Right lobe of liver (tissue), 6 donors: ENCODE data around the gene RANBP3. TPM values are rescaled to one million over a fixed set of nuclear protein-coding genes. Genes with fewer than 3 reads are reported as not detected.

Source experiments
- ATAC-seq, 4 donors: fragments of 200-7000 bp; cut with Tn5 transposase; one replicate each; pipeline ENCODE4 v1.9.1; 2020; ENCODE audit warnings: mild to moderate bottlenecking in 4 of 4, moderate library complexity in 4 of 4
- DNase-seq, 3 donors: peaks; one replicate each; pipeline ENCODE4 v3.0.0-alpha.2; 2020
- H3K27ac ChIP-seq, 3 donors: fragments of 200-600 bp; one replicate each; pipeline ENCODE4 v1.8.0; 2022
- H3K27me3 ChIP-seq, 2 donors: fragments of 200-600 bp; one replicate each; pipeline ENCODE4 v1.8.0; 2022
- H3K36me3 ChIP-seq, 4 donors: fragments of 200-600 bp; sonication (generic) in 1 of 4; one replicate each; pipeline versions ENCODE4 v1.5.1 to v1.8.0; 2017 to 2022; ENCODE audit warnings: control low read depth in 1 of 4
- H3K4me1 ChIP-seq, 4 donors: fragments of 200-600 bp; sonication (generic) in 1 of 4; one replicate each; pipeline versions ENCODE4 v1.5.1 to v1.8.0; 2017 to 2022; ENCODE audit warnings: control low read depth in 1 of 4
- H3K4me3 ChIP-seq, 3 donors: fragments of 200-600 bp; one replicate each; pipeline ENCODE4 v1.8.0; 2022
- H3K9me3 ChIP-seq, 4 donors: fragments of 200-600 bp; sonication (generic) in 1 of 4; one replicate each; pipeline versions ENCODE4 v1.5.1 to v1.8.0; 2017 to 2022; ENCODE audit warnings: control low read depth in 1 of 4
- CTCF ChIP-seq, 4 donors: fragments of 200-600 bp in 3 of 4; fragments of 450-650 bp in 1 of 4; IDR thresholded peaks; one replicate each; pipeline versions ENCODE4 v1.5.1 to v1.8.0; 2016 to 2022; ENCODE audit warnings: antibody characterized with exemption in 4 of 4, mild to moderate bottlenecking in 2 of 4
- POLR2A ChIP-seq: fragments of 450-650 bp; IDR thresholded peaks from one replicate; pipeline ENCODE4 v1.6.1; 2017; ENCODE audit warnings: antibody characterized with exemption, mild to moderate bottlenecking
- WGBS: methylation state at CpG from one replicate; pipeline ENCODE4 v1.1.6; 2018; ENCODE audit warnings: low coverage, low lambda C conversion rate; ENCODE audit not compliant: insufficient coverage; ENCODE audit errors: missing lambda C conversion rate; 5-methylcytosine and 5-hydroxymethylcytosine counted together
- intact Hi-C, 2 donors: fragments of 100-400 bp; cut with DNase I; formaldehyde crosslinking; loops; one replicate each; pipeline versions ENCODE4 v1.11.2 to v1.14.1; 2022
- total RNA-seq, 6 experiments: library from RNA; depleted of rRNA in 2 of 6; stranded (reverse); fragments of >200 nt in 2 of 6; fragmentation: NEBNext Ultra II Directional in 3 of 6; extraction: Animal tissue kit (Norgen Biotek cat#: 25700) in 3 of 6; gene quantifications; one replicate each; pipeline versions ENCODE4 v1.1.0 to v1.2.4, GENCODE V29; 2016 to 2023
- donor health status: DM: no; HTN: yes; CAD: no.
- donor health status: DM: no; HTN: no; CAD: no.
- donor health status: DM: no; HTN: no; CAD: no.
- donor health status: DM: no; HTN: yes; CAD: no.
- donor health status: DM: no; HTN: yes; CAD: no.

Gene RANBP3
- total RNA-seq, 6 experiments from 2014 or later = 21.7 to 49.5 (median 24.5) TPM

DNA sequence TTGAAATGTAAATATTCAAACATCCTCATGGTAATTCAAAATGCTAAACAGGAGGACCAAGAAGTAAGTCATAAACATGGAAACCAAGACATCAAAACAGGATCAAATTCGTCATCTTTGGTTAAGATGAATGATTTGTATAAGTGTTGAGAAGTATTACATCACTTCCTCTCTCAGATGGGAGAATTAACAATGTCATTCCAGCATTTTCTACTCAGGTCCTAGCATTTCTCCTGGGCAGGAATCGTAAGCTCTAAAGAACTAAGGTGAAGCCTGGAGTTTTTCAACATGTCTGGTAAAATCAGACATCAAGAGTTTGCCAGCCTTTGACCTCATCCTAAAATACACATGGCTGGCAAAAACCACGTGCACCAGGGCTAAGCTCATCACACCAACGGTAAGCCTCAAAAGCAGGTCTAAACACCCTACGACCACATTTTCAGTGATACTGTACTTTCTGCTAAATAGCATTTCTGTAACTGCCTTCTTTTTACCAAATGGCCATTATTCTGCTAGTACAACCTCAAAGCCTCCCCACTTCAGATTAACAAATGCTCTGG, 24.8 kb downstream of the RANBP3 start:
- WGBS = 37% methylated on average over 5 of the region's 5 CpGs
- H3K9me3 ChIP-seq = no peaks in the 10 kb centered on the region

GRCh38 chr19:5952193-5953029, 25.5 kb downstream of the RANBP3 start:
- 68% methylated on average over 13 of the region's 18 CpGs for WGBS
- Histone ChIP-seq H3K36me3 (no peaks in the 10 kb centered on the region), H3K4me3 (no peak overlapping the region), H3K27me3 (no peaks in the 10 kb centered on the region), H3K27ac (no peak overlapping the region), H3K4me1 (peaks cover 0 to 71% (median 23%) of the 10 kb centered on the region in 4 donors), H3K9me3 (no peaks in the 10 kb centered on the region)
- DNase-seq = no peak
- intact Hi-C loops = no loop called here
- TF ChIP-seq POLR2A (no peak), CTCF (IDR thresholded peaks at IDR 0.05) (no peak)
- ATAC-seq = no peak

More for the DNA sequence above, 24.8 kb downstream of the RANBP3 start:
- intact Hi-C loops = no loop called here
- Histone ChIP-seq H3K4me1 (peaks cover 0 to 64% (median 23%) of the 10 kb centered on the region in 4 donors), H3K36me3 (no peaks in the 10 kb centered on the region), H3K27ac (peak overlapping the region in 1 of 3 donors; percentile 51), H3K4me3 (no peak overlapping the region), H3K27me3 (no peaks in the 10 kb centered on the region)
- TF ChIP-seq POLR2A (no peak), CTCF (IDR thresholded peaks at IDR 0.05) (no peak)
- ATAC-seq = peak in 1 of 4 donors; percentile 18
- no peak for DNase-seq

- intact Hi-C loops = no loop called here
- H3K4me1 ChIP-seq = peaks cover 0 to 76% (median 23%) of the 10 kb centered on the region in 4 donors
- H3K9me3 ChIP-seq = no peaks in the 10 kb centered on the region
- H3K27me3 ChIP-seq = no peaks in the 10 kb centered on the region
- H3K27ac ChIP-seq = no peak overlapping the region
- ATAC-seq (peak in 2 of 4 donors; percentile 5), DNase-seq (no peak)
- H3K36me3 ChIP-seq = no peaks in the 10 kb centered on the region
- H3K4me3 ChIP-seq = no peak overlapping the region
- TF ChIP-seq POLR2A (no peak), CTCF (IDR thresholded peaks at IDR 0.05) (no peak)
- WGBS = 65% methylated on average over 10 of the region's 19 CpGs
These were observed 26.5 kb downstream of the RANBP3 start for GRCh38 chr19:5951338-5951861.

DNA sequence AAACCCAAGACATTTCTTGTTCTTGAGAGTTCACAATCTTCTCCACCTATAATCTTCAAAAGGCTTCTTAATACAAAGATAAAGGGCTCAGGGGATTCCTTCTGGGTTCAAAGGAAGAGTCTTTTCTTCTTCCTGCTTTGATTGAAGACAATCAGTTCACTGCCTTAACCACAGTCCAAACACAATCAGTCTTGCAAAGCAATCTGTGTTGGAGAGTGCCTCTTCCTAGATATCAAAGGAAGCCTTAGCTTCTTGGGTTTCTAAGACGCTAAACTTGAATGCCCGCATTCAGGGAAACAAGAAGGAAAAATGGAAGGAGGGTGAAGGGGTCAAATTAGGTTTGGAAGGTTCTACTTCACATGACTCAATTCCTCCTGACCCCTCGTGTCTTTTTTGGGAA, 27.2 kb downstream of the RANBP3 start:
- peaks cover 0 to 74% (median 21%) of the 10 kb centered on the region in 4 donors for H3K4me1 ChIP-seq
- intact Hi-C loops = no loop called here
- no peaks in the 10 kb centered on the region for H3K36me3 ChIP-seq
- DNase-seq (no peak), ATAC-seq (no peak)
- H3K27ac ChIP-seq = no peak overlapping the region
- no peak overlapping the region for H3K4me3 ChIP-seq
- H3K9me3 ChIP-seq = no peaks in the 10 kb centered on the region
- 72% methylated on average over 3 of the region's 3 CpGs for WGBS
- no peaks in the 10 kb centered on the region for H3K27me3 ChIP-seq
- TF ChIP-seq CTCF (IDR thresholded peaks at IDR 0.05) = no peak
- no peak for TF ChIP-seq POLR2A
